HG03064 (cell line): ENCODE data around the gene CD53.

ENCODE experiments used
- ATAC-seq: cut with Tn5 transposase; IDR thresholded peaks from one replicate; pipeline ENCODE4 v1.9.1; 2021; ENCODE audit warnings: low read depth; ENCODE audit not compliant: unreplicated experiment

CD53 gene

GRCh38 chr1:110875216-110875731 is 2.3 kb downstream of the CD53 start:
- ATAC-seq = no peak

- ATAC-seq = no peak
Measured at GRCh38 chr1:110876748-110877341, 3.9 kb downstream of the CD53 start.

- no peak for ATAC-seq
Measured at GRCh38 chr1:110877364-110877763, 4.4 kb downstream of the CD53 start.

GRCh38 chr1:110877776-110878175 is 4.8 kb downstream of the CD53 start:
- ATAC-seq = no peak

- ATAC-seq = no peak
Measured at GRCh38 chr1:110878591-110878990, 5.6 kb downstream of the CD53 start.

GRCh38 chr1:110878993-110879392 is 6.0 kb downstream of the CD53 start:
- no peak for ATAC-seq

- no peak for ATAC-seq
Measured at GRCh38 chr1:110879758-110880606, 7.0 kb downstream of the CD53 start.

- no peak for ATAC-seq
Measured at GRCh38 chr1:110880708-110881374, 7.9 kb downstream of the CD53 start.

GRCh38 chr1:110888049-110888448 is 15.1 kb downstream of the CD53 start:
- ATAC-seq = no peak

- ATAC-seq = no peak
Measured at GRCh38 chr1:110888641-110889040, 15.7 kb downstream of the CD53 start.

- ATAC-seq = no peak
Measured at GRCh38 chr1:110890474-110891196, 17.7 kb downstream of the CD53 start.

GRCh38 chr1:110893908-110894490 is 21.1 kb downstream of the CD53 start:
- no peak for ATAC-seq

- ATAC-seq = no peak
Measured at GRCh38 chr1:110896090-110896489, 23.1 kb downstream of the CD53 start.

GRCh38 chr1:110897681-110898080 is 24.7 kb downstream of the CD53 start:
- no peak for ATAC-seq

GRCh38 chr1:110898734-110899457 is 25.9 kb downstream of the CD53 start:
- ATAC-seq = no peak

GRCh38 chr1:110899458-110899843 is 26.5 kb downstream of the CD53 start:
- no peak for ATAC-seq

GRCh38 chr1:110902820-110903463 is 30.0 kb downstream of the CD53 start:
- no peak for ATAC-seq

- ATAC-seq = no peak
Measured at GRCh38 chr1:110903853-110904500, 31.0 kb downstream of the CD53 start.

GRCh38 chr1:110912784-110913183 is 39.8 kb downstream of the CD53 start:
- ATAC-seq = no peak
